HepG2 (cell line): ENCODE data around the gene PLCB2. TPM values are rescaled to one million over a fixed set of nuclear protein-coding genes. Genes with fewer than 3 reads are reported as not detected.

Experiments used
- CHD2 ChIP-seq: IDR thresholded peaks from 2 replicates; pipeline ENCODE4 v1.6.1; 2011; ENCODE audit warnings: low read depth, low read length, improper control_type of control experiment
- ELF1 ChIP-seq: sonication (generic); formaldehyde crosslinking; IDR thresholded peaks from 2 replicates; pipeline ENCODE4 v1.4.0; 2020; ENCODE audit warnings: missing genetic modification reagents
- GABPB1 ChIP-seq: IDR thresholded peaks from 2 replicates; pipeline ENCODE4 v1.6.1; 2016; ENCODE audit warnings: mild to moderate bottlenecking, missing genetic modification reagents, moderate library complexity, missing compliant biosample characterization
- KAT8 ChIP-seq: IDR thresholded peaks from 2 replicates; pipeline ENCODE4 v1.6.1; 2016; ENCODE audit warnings: missing genetic modification reagents, missing compliant biosample characterization
- PHB2 ChIP-seq: fragments of 450-650 bp; IDR thresholded peaks from 2 replicates; pipeline ENCODE4 v1.6.1; 2018; ENCODE audit not compliant: partially characterized antibody
- SNAPC2 ChIP-seq: sonication (generic); formaldehyde crosslinking; IDR thresholded peaks from 2 replicates; pipeline ENCODE4 v1.8.1; 2022; ENCODE audit warnings: mild to moderate bottlenecking, missing genetic modification reagents
- SOX5 ChIP-seq: IDR thresholded peaks from 2 replicates; pipeline ENCODE4 v1.6.1; 2016; ENCODE audit warnings: borderline replicate concordance
- SP140L ChIP-seq: sonication (generic); formaldehyde crosslinking; IDR thresholded peaks from 2 replicates; pipeline ENCODE4 v1.4.0; 2020; ENCODE audit warnings: missing genetic modification reagents, borderline replicate concordance
- TEAD2 ChIP-seq: sonication (generic); formaldehyde crosslinking; IDR thresholded peaks from 2 replicates; pipeline ENCODE4 v1.9.0; 2021; ENCODE audit warnings: missing genetic modification reagents
- ZNF331 ChIP-seq: sonication (generic); formaldehyde crosslinking; IDR thresholded peaks from 2 replicates; pipeline ENCODE4 v1.4.0; 2020; ENCODE audit warnings: missing genetic modification reagents
- ZNF567 ChIP-seq: sonication (generic); formaldehyde crosslinking; IDR thresholded peaks from 2 replicates; pipeline ENCODE4 v1.8.1; 2023; ENCODE audit warnings: mild to moderate bottlenecking, missing genetic modification reagents, borderline replicate concordance
- ZNF678 ChIP-seq: sonication (generic); formaldehyde crosslinking; IDR thresholded peaks from 2 replicates; pipeline ENCODE4 v1.4.0; 2020; ENCODE audit warnings: mild to moderate bottlenecking, missing genetic modification reagents
- ZNF766 ChIP-seq: sonication (generic); formaldehyde crosslinking; IDR thresholded peaks from 2 replicates; pipeline ENCODE4 v1.5.0; 2020; ENCODE audit warnings: missing genetic modification reagents, borderline replicate concordance
- ZSCAN31 ChIP-seq: sonication (generic); formaldehyde crosslinking; IDR thresholded peaks from 2 replicates; pipeline ENCODE4 v1.5.0; 2020; ENCODE audit warnings: low read depth, mild to moderate bottlenecking, missing genetic modification reagents
- polyA plus RNA-seq, 8 experiments: library from polyadenylated mRNA; depleted of rRNA in 3 of 8; stranded (reverse) in 7 of 8; unstranded in 1 of 8; fragments of >200 nt; fragmentation: Illumina TruSeq in 4 of 8; extraction: Trizol in 4 of 8; gene quantifications; 2 replicates each; pipeline versions ENCODE4 v1.2.1 to v1.2.3, GENCODE V29; 2011 to 2016; ENCODE audit warnings: low read depth in 4 of 8, missing spikeins in 1 of 8, mixed read lengths in 1 of 8; ENCODE audit not compliant: insufficient read depth in 1 of 8
- total RNA-seq, 5 experiments: library from RNA; depleted of rRNA; stranded (reverse); fragments of >200 nt; fragmentation: Illumina TruSeq; extraction: Trizol; gene quantifications; 2 replicates each; pipeline ENCODE4 v1.2.3, GENCODE V29; 2016; ENCODE audit warnings: low read depth in 1 of 5
- TF ChIP-seq, protein P1 (sequence below): sonication (generic); formaldehyde crosslinking; IDR thresholded peaks from 2 replicates; pipeline ENCODE4 v1.9.0; 2022; ENCODE audit warnings: missing genetic modification reagents, mild to moderate bottlenecking, borderline replicate concordance
- TF ChIP-seq, protein P2 (sequence below): sonication (generic); formaldehyde crosslinking; IDR thresholded peaks from 2 replicates; pipeline ENCODE4 v1.5.0; 2020; ENCODE audit warnings: mild to moderate bottlenecking, missing genetic modification reagents
- TF ChIP-seq, protein P3 (sequence below): sonication (generic); formaldehyde crosslinking; IDR thresholded peaks from 2 replicates; pipeline ENCODE4 v1.4.0; 2020; ENCODE audit warnings: missing genetic modification reagents
- TF ChIP-seq, protein P4 (sequence below): sonication (generic); formaldehyde crosslinking; IDR thresholded peaks from 2 replicates; pipeline ENCODE4 v1.8.0; 2023; ENCODE audit warnings: mild to moderate bottlenecking, missing genetic modification reagents
- TF ChIP-seq, protein P5 (sequence below): sonication (generic); formaldehyde crosslinking; IDR thresholded peaks from 2 replicates; pipeline ENCODE4 v1.8.1; 2023; ENCODE audit warnings: missing genetic modification reagents, inconsistent platforms, borderline replicate concordance

Gene PLCB2
- total and polyA plus RNA-seq, 2 of the 13 experiments (the other 11 are each of a cell fraction or from before 2014, with no cell fraction given) = 0.11 TPM; not detected in 1

DNA sequence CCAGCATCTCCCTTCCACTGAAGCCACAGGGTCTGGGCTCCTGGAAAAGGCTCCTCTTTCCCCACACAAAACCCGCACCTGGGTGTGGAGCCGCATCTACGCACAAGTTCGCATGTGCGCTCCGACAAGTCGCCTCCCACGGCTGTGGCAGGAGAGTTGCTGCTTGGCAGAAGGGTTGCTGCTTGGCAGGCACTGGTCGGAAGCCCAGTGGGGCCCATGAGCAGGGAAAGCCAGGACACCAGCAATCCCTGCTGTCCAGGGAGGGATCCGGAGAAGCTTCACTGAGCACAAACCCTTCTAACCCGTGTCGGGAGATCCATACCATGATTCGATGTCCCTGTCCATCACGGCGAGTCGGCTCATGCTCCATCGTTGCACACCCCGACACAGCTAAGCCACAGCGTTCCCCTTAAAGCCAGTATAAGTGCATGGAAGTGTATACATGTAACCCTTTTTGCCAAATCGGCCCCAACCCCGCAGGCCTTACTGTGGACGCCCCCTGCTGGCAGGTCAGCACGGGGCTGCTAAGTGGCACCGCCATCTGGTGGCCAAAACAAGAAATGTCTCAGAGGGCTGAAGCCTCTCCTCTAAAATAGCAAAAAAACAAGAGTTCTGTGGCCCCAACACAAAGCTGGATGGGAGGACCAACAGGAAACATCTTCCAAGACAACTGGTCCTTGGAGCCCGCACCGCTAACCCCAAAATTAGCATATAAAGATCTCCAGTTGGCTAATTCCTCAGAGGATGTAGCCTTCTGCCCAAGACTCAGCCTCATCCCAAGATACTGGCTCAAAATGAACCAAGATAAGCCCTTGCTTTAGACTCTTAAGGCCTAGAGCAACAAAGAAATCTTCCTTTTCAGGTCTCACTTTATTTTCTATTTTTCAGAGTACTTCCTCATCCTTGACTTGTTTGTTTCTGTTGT, 33.1 kb downstream of the PLCB2 start (continued):
- TF ChIP-seq, protein P1, sequence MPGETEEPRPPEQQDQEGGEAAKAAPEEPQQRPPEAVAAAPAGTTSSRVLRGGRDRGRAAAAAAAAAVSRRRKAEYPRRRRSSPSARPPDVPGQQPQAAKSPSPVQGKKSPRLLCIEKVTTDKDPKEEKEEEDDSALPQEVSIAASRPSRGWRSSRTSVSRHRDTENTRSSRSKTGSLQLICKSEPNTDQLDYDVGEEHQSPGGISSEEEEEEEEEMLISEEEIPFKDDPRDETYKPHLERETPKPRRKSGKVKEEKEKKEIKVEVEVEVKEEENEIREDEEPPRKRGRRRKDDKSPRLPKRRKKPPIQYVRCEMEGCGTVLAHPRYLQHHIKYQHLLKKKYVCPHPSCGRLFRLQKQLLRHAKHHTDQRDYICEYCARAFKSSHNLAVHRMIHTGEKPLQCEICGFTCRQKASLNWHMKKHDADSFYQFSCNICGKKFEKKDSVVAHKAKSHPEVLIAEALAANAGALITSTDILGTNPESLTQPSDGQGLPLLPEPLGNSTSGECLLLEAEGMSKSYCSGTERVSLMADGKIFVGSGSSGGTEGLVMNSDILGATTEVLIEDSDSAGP (CRISPR knock-in tag) = peak; percentile 63
- TF ChIP-seq SNAPC2 (CRISPR knock-in tag) (no peak), CHD2 (no peak), PHB2 (no peak), SP140L (CRISPR knock-in tag) (0 out of 2 replicates have a peak, but pooled peaks have one; percentile 62), ZSCAN31 (CRISPR knock-in tag) (no peak), ELF1 (CRISPR knock-in tag) (0 out of 2 replicates have a peak, but pooled peaks have one; percentile 13), KAT8 (CRISPR knock-in tag) (peak; percentile 66; the same call in 1 of the 2 replicates), ZNF567 (CRISPR knock-in tag) (no peak), ZNF766 (CRISPR knock-in tag) (no peak), TEAD2 (no peak), ZNF678 (no peak), GABPB1 (peak; percentile 23; the same call in 1 of the 2 replicates), SOX5 (CRISPR knock-in tag) (0 out of 2 replicates have a peak, but pooled peaks have one; percentile 35), ZNF331 (peak; percentile 67)
- TF ChIP-seq, protein P2, sequence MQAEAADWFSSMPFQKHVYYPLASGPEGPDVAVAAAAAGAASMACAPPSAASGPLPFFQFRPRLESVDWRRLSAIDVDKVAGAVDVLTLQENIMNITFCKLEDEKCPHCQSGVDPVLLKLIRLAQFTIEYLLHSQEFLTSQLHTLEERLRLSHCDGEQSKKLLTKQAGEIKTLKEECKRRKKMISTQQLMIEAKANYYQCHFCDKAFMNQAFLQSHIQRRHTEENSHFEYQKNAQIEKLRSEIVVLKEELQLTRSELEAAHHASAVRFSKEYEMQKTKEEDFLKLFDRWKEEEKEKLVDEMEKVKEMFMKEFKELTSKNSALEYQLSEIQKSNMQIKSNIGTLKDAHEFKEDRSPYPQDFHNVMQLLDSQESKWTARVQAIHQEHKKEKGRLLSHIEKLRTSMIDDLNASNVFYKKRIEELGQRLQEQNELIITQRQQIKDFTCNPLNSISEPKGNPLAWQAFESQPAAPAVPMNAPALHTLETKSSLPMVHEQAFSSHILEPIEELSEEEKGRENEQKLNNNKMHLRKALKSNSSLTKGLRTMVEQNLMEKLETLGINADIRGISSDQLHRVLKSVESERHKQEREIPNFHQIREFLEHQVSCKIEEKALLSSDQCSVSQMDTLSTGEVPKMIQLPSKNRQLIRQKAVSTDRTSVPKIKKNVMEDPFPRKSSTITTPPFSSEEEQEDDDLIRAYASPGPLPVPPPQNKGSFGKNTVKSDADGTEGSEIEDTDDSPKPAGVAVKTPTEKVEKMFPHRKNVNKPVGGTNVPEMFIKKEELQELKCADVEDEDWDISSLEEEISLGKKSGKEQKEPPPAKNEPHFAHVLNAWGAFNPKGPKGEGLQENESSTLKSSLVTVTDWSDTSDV (CRISPR knock-in tag) = no peak
- TF ChIP-seq, protein P3, sequence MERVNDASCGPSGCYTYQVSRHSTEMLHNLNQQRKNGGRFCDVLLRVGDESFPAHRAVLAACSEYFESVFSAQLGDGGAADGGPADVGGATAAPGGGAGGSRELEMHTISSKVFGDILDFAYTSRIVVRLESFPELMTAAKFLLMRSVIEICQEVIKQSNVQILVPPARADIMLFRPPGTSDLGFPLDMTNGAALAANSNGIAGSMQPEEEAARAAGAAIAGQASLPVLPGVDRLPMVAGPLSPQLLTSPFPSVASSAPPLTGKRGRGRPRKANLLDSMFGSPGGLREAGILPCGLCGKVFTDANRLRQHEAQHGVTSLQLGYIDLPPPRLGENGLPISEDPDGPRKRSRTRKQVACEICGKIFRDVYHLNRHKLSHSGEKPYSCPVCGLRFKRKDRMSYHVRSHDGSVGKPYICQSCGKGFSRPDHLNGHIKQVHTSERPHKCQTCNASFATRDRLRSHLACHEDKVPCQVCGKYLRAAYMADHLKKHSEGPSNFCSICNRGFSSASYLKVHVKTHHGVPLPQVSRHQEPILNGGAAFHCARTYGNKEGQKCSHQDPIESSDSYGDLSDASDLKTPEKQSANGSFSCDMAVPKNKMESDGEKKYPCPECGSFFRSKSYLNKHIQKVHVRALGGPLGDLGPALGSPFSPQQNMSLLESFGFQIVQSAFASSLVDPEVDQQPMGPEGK = peak; percentile 57; the same call in 1 of the 2 replicates
- TF ChIP-seq, protein P4, sequence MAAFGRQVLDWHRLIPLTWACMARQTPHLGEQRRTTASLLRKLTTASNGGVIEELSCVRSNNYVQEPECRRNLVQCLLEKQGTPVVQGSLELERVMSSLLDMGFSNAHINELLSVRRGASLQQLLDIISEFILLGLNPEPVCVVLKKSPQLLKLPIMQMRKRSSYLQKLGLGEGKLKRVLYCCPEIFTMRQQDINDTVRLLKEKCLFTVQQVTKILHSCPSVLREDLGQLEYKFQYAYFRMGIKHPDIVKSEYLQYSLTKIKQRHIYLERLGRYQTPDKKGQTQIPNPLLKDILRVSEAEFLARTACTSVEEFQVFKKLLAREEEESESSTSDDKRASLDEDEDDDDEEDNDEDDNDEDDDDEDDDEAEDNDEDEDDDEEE = no peak
- TF ChIP-seq, protein P5, sequence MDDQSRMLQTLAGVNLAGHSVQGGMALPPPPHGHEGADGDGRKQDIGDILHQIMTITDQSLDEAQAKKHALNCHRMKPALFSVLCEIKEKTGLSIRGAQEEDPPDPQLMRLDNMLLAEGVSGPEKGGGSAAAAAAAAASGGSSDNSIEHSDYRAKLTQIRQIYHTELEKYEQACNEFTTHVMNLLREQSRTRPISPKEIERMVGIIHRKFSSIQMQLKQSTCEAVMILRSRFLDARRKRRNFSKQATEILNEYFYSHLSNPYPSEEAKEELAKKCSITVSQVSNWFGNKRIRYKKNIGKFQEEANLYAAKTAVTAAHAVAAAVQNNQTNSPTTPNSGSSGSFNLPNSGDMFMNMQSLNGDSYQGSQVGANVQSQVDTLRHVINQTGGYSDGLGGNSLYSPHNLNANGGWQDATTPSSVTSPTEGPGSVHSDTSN (CRISPR knock-in tag) = no peak
